ENCODE measurements around the gene MED13L.
A peak's percentile ranks its signal among the peaks of the same experiment; 100 is the strongest.

The MED13L gene

GRCh38 chr12:116280595-116281290 is 3.2 kb upstream of the MED13L start:
- no peak overlapping the region for H3K27ac ChIP-seq (ENCODE audit: poor library complexity, severe bottlenecking)
- TF ChIP-seq CTCF (IDR thresholded peaks at IDR 0.05; ENCODE audit: poor library complexity, severe bottlenecking): no peak
- no peaks in the 10 kb centered on the region for H3K4me1 ChIP-seq (ENCODE audit: insufficient read depth, poor library complexity, severe bottlenecking)
- H3K36me3 ChIP-seq (ENCODE audit: low read depth): no peaks in the 10 kb centered on the region
- H3K27me3 ChIP-seq (ENCODE audit: insufficient read depth, poor library complexity, severe bottlenecking): no peaks in the 10 kb centered on the region
- no peak for DNase-seq (ENCODE audit: low spot score)
- no peaks in the 10 kb centered on the region for H3K9me3 ChIP-seq (ENCODE audit: severe bottlenecking)
- H3K4me3 ChIP-seq (ENCODE audit: severe bottlenecking): no peak overlapping the region
- ATAC-seq (ENCODE audit: low read depth): no peak

GRCh38 chr12:116278667-116279066 is 1.2 kb upstream of the MED13L start:
- Histone ChIP-seq H3K4me1 (ENCODE audit: insufficient read depth, poor library complexity, severe bottlenecking) (peaks cover 16% of the 10 kb centered on the region), H3K9me3 (ENCODE audit: severe bottlenecking) (no peaks in the 10 kb centered on the region), H3K27ac (ENCODE audit: poor library complexity, severe bottlenecking) (no peak overlapping the region), H3K4me3 (ENCODE audit: severe bottlenecking) (no peak overlapping the region), H3K27me3 (ENCODE audit: insufficient read depth, poor library complexity, severe bottlenecking) (no peaks in the 10 kb centered on the region), H3K36me3 (ENCODE audit: low read depth) (no peaks in the 10 kb centered on the region)
- no peak for TF ChIP-seq CTCF (IDR thresholded peaks at IDR 0.05; ENCODE audit: poor library complexity, severe bottlenecking)
- ATAC-seq (ENCODE audit: low read depth): no peak
- no peak for DNase-seq (ENCODE audit: low spot score)

GRCh38 chr12:116278279-116278626 is 760 bp upstream of the MED13L start:
- Histone ChIP-seq H3K4me1 (ENCODE audit: insufficient read depth, poor library complexity, severe bottlenecking) (peaks cover 20% of the 10 kb centered on the region), H3K27ac (ENCODE audit: poor library complexity, severe bottlenecking) (peak overlapping the region; percentile 53), H3K36me3 (ENCODE audit: low read depth) (no peaks in the 10 kb centered on the region), H3K27me3 (ENCODE audit: insufficient read depth, poor library complexity, severe bottlenecking) (no peaks in the 10 kb centered on the region), H3K4me3 (ENCODE audit: severe bottlenecking) (peak overlapping the region; percentile 100), H3K9me3 (ENCODE audit: severe bottlenecking) (no peaks in the 10 kb centered on the region)
- TF ChIP-seq CTCF (IDR thresholded peaks at IDR 0.05; ENCODE audit: poor library complexity, severe bottlenecking): no peak
- ATAC-seq (ENCODE audit: low read depth) (no peak), DNase-seq (ENCODE audit: low spot score) (no peak)

GRCh38 chr12:116276652-116277466 is 634 bp downstream of the MED13L start:
- peaks cover 22% of the 10 kb centered on the region for H3K4me1 ChIP-seq (ENCODE audit: insufficient read depth, poor library complexity, severe bottlenecking)
- ATAC-seq (ENCODE audit: low read depth): peak; percentile 39
- no peaks in the 10 kb centered on the region for H3K9me3 ChIP-seq (ENCODE audit: severe bottlenecking)
- H3K27ac ChIP-seq (ENCODE audit: poor library complexity, severe bottlenecking): peak overlapping the region; percentile 53
- H3K36me3 ChIP-seq (ENCODE audit: low read depth): no peaks in the 10 kb centered on the region
- no peak for DNase-seq (ENCODE audit: low spot score)
- peak overlapping the region; percentile 100 for H3K4me3 ChIP-seq (ENCODE audit: severe bottlenecking)
- TF ChIP-seq CTCF (IDR thresholded peaks at IDR 0.05; ENCODE audit: poor library complexity, severe bottlenecking): no peak
- no peaks in the 10 kb centered on the region for H3K27me3 ChIP-seq (ENCODE audit: insufficient read depth, poor library complexity, severe bottlenecking)
